ENCODE measurements around the gene ARIH2.

The ARIH2 gene

GRCh38 chr3:49030321-49030720 is 111.7 kb downstream of the ARIH2 start:
- peaks cover 39% of the 10 kb centered on the region for H3K79me2 ChIP-seq (ENCODE audit: low read length)
- no peak overlapping the region for H3K4me3 ChIP-seq (ENCODE audit: low read length)
- no peak overlapping the region for H2AFZ ChIP-seq (ENCODE audit: low read depth, low read length)
- no peaks in the 10 kb centered on the region for H4K20me1 ChIP-seq (ENCODE audit: insufficient read depth, low read length)
- TF ChIP-seq, protein P1, sequence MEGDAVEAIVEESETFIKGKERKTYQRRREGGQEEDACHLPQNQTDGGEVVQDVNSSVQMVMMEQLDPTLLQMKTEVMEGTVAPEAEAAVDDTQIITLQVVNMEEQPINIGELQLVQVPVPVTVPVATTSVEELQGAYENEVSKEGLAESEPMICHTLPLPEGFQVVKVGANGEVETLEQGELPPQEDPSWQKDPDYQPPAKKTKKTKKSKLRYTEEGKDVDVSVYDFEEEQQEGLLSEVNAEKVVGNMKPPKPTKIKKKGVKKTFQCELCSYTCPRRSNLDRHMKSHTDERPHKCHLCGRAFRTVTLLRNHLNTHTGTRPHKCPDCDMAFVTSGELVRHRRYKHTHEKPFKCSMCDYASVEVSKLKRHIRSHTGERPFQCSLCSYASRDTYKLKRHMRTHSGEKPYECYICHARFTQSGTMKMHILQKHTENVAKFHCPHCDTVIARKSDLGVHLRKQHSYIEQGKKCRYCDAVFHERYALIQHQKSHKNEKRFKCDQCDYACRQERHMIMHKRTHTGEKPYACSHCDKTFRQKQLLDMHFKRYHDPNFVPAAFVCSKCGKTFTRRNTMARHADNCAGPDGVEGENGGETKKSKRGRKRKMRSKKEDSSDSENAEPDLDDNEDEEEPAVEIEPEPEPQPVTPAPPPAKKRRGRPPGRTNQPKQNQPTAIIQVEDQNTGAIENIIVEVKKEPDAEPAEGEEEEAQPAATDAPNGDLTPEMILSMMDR (IDR thresholded peaks at IDR 0.05; ENCODE audit: low read depth, low read length) = no peak
- no peak for TF ChIP-seq EZH2phosphoT487 (IDR thresholded peaks at IDR 0.05; ENCODE audit: low read depth)
- peaks cover 16% of the 10 kb centered on the region for H3K4me1 ChIP-seq (ENCODE audit: low read length)
- no peaks in the 10 kb centered on the region for H3K9me3 ChIP-seq (ENCODE audit: insufficient read depth, low read length)
- no peak overlapping the region for H3K27ac ChIP-seq (ENCODE audit: low read length)
- H3K9ac ChIP-seq (ENCODE audit: low read length) = no peak overlapping the region
- peaks cover 75% of the 10 kb centered on the region for H3K36me3 ChIP-seq (replicated peaks; ENCODE audit: low read depth, low read length)
- H3K4me2 ChIP-seq (ENCODE audit: low read length) = no peak overlapping the region
- H3K27me3 ChIP-seq (ENCODE audit: low read depth, low read length) = no peaks in the 10 kb centered on the region

- Histone ChIP-seq H3K4me3 (ENCODE audit: low read length) (no peak overlapping the region), H3K79me2 (ENCODE audit: low read length) (peaks cover 14% of the 10 kb centered on the region), H4K20me1 (ENCODE audit: insufficient read depth, low read length) (no peaks in the 10 kb centered on the region), H3K36me3 (replicated peaks; ENCODE audit: low read depth, low read length) (peaks cover 64% of the 10 kb centered on the region), H3K9me3 (ENCODE audit: insufficient read depth, low read length) (no peaks in the 10 kb centered on the region), H3K27me3 (ENCODE audit: low read depth, low read length) (no peaks in the 10 kb centered on the region), H3K4me2 (ENCODE audit: low read length) (no peak overlapping the region), H3K9ac (ENCODE audit: low read length) (no peak overlapping the region), H3K4me1 (ENCODE audit: low read length) (peaks cover 12% of the 10 kb centered on the region), H2AFZ (ENCODE audit: low read depth, low read length) (no peak overlapping the region), H3K27ac (ENCODE audit: low read length) (no peak overlapping the region)
- TF ChIP-seq EZH2phosphoT487 (IDR thresholded peaks at IDR 0.05; ENCODE audit: low read depth) = no peak
- TF ChIP-seq, protein P1 (IDR thresholded peaks at IDR 0.05; ENCODE audit: low read depth, low read length) = no peak
Measured at GRCh38 chr3:49032646-49033304, 114.1 kb downstream of the ARIH2 start.

GRCh38 chr3:49034650-49035049 is 116.0 kb downstream of the ARIH2 start:
- peaks cover 54% of the 10 kb centered on the region for H3K36me3 ChIP-seq (replicated peaks; ENCODE audit: low read depth, low read length)

GRCh38 chr3:49035281-49035680 is 116.6 kb downstream of the ARIH2 start:
- Histone ChIP-seq H3K27me3 (ENCODE audit: low read depth, low read length) (no peaks in the 10 kb centered on the region), H3K9me3 (ENCODE audit: insufficient read depth, low read length) (no peaks in the 10 kb centered on the region), H3K79me2 (ENCODE audit: low read length) (no peaks in the 10 kb centered on the region), H3K4me3 (ENCODE audit: low read length) (no peak overlapping the region), H3K4me2 (ENCODE audit: low read length) (no peak overlapping the region), H3K4me1 (ENCODE audit: low read length) (no peaks in the 10 kb centered on the region), H4K20me1 (ENCODE audit: insufficient read depth, low read length) (no peaks in the 10 kb centered on the region), H3K27ac (ENCODE audit: low read length) (no peak overlapping the region), H3K36me3 (replicated peaks; ENCODE audit: low read depth, low read length) (peaks cover 52% of the 10 kb centered on the region), H3K9ac (ENCODE audit: low read length) (no peak overlapping the region), H2AFZ (ENCODE audit: low read depth, low read length) (no peak overlapping the region)
- no peak for TF ChIP-seq EZH2phosphoT487 (IDR thresholded peaks at IDR 0.05; ENCODE audit: low read depth)

More at GRCh38 chr3:49034650-49035049, 116.0 kb downstream of the ARIH2 start:
- Histone ChIP-seq H3K4me3 (ENCODE audit: low read length) (no peak overlapping the region), H4K20me1 (ENCODE audit: insufficient read depth, low read length) (no peaks in the 10 kb centered on the region), H2AFZ (ENCODE audit: low read depth, low read length) (no peak overlapping the region), H3K9ac (ENCODE audit: low read length) (no peak overlapping the region), H3K4me2 (ENCODE audit: low read length) (no peak overlapping the region), H3K27me3 (ENCODE audit: low read depth, low read length) (no peaks in the 10 kb centered on the region), H3K27ac (ENCODE audit: low read length) (no peak overlapping the region), H3K4me1 (ENCODE audit: low read length) (peaks cover under 1% of the 10 kb centered on the region), H3K9me3 (ENCODE audit: insufficient read depth, low read length) (no peaks in the 10 kb centered on the region), H3K79me2 (ENCODE audit: low read length) (no peaks in the 10 kb centered on the region)
- TF ChIP-seq, protein P1 (IDR thresholded peaks at IDR 0.05; ENCODE audit: low read depth, low read length) = no peak
- no peak for TF ChIP-seq EZH2phosphoT487 (IDR thresholded peaks at IDR 0.05; ENCODE audit: low read depth)
